ENCODE measurements around the gene CFAP251. TPM values are rescaled to one million over a fixed set of nuclear protein-coding genes. Genes with fewer than 3 reads are reported as not detected.

Gene CFAP251
- polyA plus RNA-seq, 1 donor from 2014 or later: 4.0 TPM

DNA sequence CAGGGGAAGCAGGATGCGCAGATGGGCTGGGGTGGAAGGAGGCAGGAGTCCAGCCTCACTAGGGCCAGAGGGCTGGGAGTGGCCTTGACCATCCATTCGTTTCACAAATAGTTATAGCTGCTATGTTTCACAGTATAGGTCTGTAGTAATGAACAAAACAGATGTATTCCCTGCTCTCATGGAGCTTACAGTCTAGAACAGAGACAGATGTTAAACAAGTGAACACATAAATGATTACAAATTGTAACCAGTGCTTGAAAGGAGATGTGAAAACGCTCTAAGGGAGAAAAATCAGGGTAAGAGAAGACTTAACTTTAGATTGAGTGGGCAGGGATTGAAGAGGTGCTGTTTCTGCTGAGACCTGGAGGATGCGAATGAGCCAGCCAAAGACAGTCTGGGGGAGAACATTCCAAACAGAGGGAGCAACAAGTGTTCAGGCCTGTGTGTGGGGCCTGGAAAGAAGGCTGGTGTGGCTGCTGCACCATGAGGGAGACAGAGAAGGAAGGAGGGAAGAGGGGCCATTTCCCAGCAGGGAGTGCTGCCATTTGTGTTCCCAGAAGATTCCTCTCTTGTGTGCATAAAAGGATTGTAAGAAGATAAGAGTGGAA lies 14.6 kb downstream of the CFAP251 start:
- H3K9me3 ChIP-seq (ENCODE audit: low read length): no peaks in the 10 kb centered on the region
- no peak overlapping the region for H3K9ac ChIP-seq (ENCODE audit: low read length)
- H3K27me3 ChIP-seq (ENCODE audit: insufficient read depth, low read depth, low read length): no peaks in the 10 kb centered on the region
- no peak overlapping the region for H2AFZ ChIP-seq (ENCODE audit: low read depth, low read length)
- no peaks in the 10 kb centered on the region for H3K79me2 ChIP-seq (replicated peaks; ENCODE audit: insufficient read depth, low read length)
- no peak for TF ChIP-seq MXI1 (conservative IDR thresholded peaks at IDR 0.05; ENCODE audit: poor library complexity, severe bottlenecking)
- no peak for TF ChIP-seq TAF1 (IDR thresholded peaks at IDR 0.05; ENCODE audit: low read depth)
- no peak for TF ChIP-seq EP300 (conservative IDR thresholded peaks at IDR 0.05; ENCODE audit: poor library complexity, severe bottlenecking)
- TF ChIP-seq EZH2 (IDR thresholded peaks at IDR 0.05; ENCODE audit: borderline replicate concordance, insufficient read depth, low read length, poor library complexity, severe bottlenecking): no peak
- TF ChIP-seq SMC3 (conservative IDR thresholded peaks at IDR 0.05; ENCODE audit: poor library complexity): no peak
- no peak for TF ChIP-seq RAD21 (conservative IDR thresholded peaks at IDR 0.05)
- TF ChIP-seq POLR2AphosphoS5 (IDR thresholded peaks at IDR 0.05): no peak
- TF ChIP-seq, protein P1, sequence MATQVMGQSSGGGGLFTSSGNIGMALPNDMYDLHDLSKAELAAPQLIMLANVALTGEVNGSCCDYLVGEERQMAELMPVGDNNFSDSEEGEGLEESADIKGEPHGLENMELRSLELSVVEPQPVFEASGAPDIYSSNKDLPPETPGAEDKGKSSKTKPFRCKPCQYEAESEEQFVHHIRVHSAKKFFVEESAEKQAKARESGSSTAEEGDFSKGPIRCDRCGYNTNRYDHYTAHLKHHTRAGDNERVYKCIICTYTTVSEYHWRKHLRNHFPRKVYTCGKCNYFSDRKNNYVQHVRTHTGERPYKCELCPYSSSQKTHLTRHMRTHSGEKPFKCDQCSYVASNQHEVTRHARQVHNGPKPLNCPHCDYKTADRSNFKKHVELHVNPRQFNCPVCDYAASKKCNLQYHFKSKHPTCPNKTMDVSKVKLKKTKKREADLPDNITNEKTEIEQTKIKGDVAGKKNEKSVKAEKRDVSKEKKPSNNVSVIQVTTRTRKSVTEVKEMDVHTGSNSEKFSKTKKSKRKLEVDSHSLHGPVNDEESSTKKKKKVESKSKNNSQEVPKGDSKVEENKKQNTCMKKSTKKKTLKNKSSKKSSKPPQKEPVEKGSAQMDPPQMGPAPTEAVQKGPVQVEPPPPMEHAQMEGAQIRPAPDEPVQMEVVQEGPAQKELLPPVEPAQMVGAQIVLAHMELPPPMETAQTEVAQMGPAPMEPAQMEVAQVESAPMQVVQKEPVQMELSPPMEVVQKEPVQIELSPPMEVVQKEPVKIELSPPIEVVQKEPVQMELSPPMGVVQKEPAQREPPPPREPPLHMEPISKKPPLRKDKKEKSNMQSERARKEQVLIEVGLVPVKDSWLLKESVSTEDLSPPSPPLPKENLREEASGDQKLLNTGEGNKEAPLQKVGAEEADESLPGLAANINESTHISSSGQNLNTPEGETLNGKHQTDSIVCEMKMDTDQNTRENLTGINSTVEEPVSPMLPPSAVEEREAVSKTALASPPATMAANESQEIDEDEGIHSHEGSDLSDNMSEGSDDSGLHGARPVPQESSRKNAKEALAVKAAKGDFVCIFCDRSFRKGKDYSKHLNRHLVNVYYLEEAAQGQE (IDR thresholded peaks at IDR 0.05; ENCODE audit: borderline replicate concordance): no peak
- TF ChIP-seq, protein P2, sequence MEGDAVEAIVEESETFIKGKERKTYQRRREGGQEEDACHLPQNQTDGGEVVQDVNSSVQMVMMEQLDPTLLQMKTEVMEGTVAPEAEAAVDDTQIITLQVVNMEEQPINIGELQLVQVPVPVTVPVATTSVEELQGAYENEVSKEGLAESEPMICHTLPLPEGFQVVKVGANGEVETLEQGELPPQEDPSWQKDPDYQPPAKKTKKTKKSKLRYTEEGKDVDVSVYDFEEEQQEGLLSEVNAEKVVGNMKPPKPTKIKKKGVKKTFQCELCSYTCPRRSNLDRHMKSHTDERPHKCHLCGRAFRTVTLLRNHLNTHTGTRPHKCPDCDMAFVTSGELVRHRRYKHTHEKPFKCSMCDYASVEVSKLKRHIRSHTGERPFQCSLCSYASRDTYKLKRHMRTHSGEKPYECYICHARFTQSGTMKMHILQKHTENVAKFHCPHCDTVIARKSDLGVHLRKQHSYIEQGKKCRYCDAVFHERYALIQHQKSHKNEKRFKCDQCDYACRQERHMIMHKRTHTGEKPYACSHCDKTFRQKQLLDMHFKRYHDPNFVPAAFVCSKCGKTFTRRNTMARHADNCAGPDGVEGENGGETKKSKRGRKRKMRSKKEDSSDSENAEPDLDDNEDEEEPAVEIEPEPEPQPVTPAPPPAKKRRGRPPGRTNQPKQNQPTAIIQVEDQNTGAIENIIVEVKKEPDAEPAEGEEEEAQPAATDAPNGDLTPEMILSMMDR (IDR thresholded peaks at IDR 0.05; ENCODE audit: poor library complexity, severe bottlenecking): no peak
- no peaks in the 10 kb centered on the region for H3K36me3 ChIP-seq (ENCODE audit: insufficient read depth, low read length)
- no peak overlapping the region for H3K4me2 ChIP-seq (ENCODE audit: low read length)
- H4K20me1 ChIP-seq (ENCODE audit: insufficient read depth): no peaks in the 10 kb centered on the region
- H3K4me3 ChIP-seq (ENCODE audit: low read length): no peak overlapping the region
- H3K27ac ChIP-seq (ENCODE audit: low read length): no peak overlapping the region
- no peaks in the 10 kb centered on the region for H3F3A ChIP-seq (ENCODE audit: insufficient read depth, low read length, poor library complexity, severe bottlenecking)
- H3K9me2 ChIP-seq (ENCODE audit: insufficient read depth, low read length): no peaks in the 10 kb centered on the region

DNA sequence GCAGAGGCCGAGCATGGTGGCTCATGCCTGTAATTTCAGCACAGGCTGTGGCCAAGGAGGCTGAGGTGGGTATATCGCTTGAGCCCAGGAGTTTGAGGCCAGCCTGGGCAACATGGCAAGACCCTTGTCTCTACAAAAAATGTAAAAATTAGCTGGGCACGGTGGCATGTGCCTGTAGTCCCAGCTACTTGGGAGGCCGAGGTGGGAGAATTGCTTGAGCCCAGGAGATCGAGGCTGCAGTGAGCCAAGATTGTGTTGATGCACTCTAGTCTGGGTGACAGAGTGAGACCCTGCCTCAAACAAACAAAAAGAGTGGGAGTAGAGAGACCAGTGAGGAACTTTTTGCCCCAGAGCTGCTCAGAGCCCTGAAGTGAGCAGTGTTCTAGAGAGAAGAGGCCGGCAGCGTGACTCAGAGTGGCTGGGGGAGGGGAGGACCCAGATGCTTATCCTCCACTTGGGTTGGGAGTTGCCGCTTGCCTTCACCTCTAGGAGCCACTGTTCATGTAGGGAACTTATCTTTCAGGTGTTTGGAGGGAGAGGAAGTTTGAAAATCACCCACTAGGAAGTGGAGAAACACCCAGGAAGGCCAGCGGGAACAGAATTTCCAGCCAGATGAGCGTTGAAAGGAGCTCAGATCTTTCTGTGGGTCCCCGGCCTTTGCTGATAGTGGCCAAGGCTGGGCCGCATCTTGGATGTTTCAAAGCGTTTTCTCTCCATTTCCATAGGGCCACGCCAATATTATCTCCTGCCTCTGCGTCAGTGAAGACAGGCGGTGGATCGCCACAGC lies 15.3 kb downstream of the CFAP251 start:
- H3K36me3 ChIP-seq (ENCODE audit: insufficient read depth, low read length): no peaks in the 10 kb centered on the region
- H3K27ac ChIP-seq (ENCODE audit: low read length): no peak overlapping the region
- no peaks in the 10 kb centered on the region for H3K9me2 ChIP-seq (ENCODE audit: insufficient read depth, low read length)
- H2AFZ ChIP-seq (ENCODE audit: low read depth, low read length): no peak overlapping the region
- no peak overlapping the region for H3K4me3 ChIP-seq (ENCODE audit: low read length)
- H4K20me1 ChIP-seq (ENCODE audit: insufficient read depth): no peaks in the 10 kb centered on the region
- no peaks in the 10 kb centered on the region for H3K27me3 ChIP-seq (ENCODE audit: insufficient read depth, low read depth, low read length)
- H3K9ac ChIP-seq (ENCODE audit: low read length): no peak overlapping the region
- TF ChIP-seq SMC3 (conservative IDR thresholded peaks at IDR 0.05; ENCODE audit: poor library complexity) (no peak), TAF1 (IDR thresholded peaks at IDR 0.05; ENCODE audit: low read depth) (no peak), EZH2 (IDR thresholded peaks at IDR 0.05; ENCODE audit: borderline replicate concordance, insufficient read depth, low read length, poor library complexity, severe bottlenecking) (no peak), MXI1 (conservative IDR thresholded peaks at IDR 0.05; ENCODE audit: poor library complexity, severe bottlenecking) (no peak), EP300 (conservative IDR thresholded peaks at IDR 0.05; ENCODE audit: poor library complexity, severe bottlenecking) (no peak), POLR2AphosphoS5 (IDR thresholded peaks at IDR 0.05) (no peak), RAD21 (conservative IDR thresholded peaks at IDR 0.05) (no peak)
- TF ChIP-seq, protein P2 (IDR thresholded peaks at IDR 0.05; ENCODE audit: poor library complexity, severe bottlenecking): no peak
- TF ChIP-seq, protein P1 (IDR thresholded peaks at IDR 0.05; ENCODE audit: borderline replicate concordance): no peak
- no peaks in the 10 kb centered on the region for H3K79me2 ChIP-seq (replicated peaks; ENCODE audit: insufficient read depth, low read length)
- no peaks in the 10 kb centered on the region for H3K9me3 ChIP-seq (ENCODE audit: low read length)
- H3K4me2 ChIP-seq (ENCODE audit: low read length): no peak overlapping the region
- no peaks in the 10 kb centered on the region for H3F3A ChIP-seq (ENCODE audit: insufficient read depth, low read length, poor library complexity, severe bottlenecking)
